SK-N-MC (cell line): ENCODE measurements around the gene FHAD1.

Experiments
- DNase-seq: peaks from one replicate; pipeline ENCODE4 v3.0.0-alpha.2; 2011; ENCODE audit warnings: low read depth, low spot score
- H3K27ac ChIP-seq: fragments of 200-600 bp; sonication (generic); 2 replicates; pipeline ENCODE4 v1.5.1; 2016; ENCODE audit warnings: mixed run types
- H3K36me3 ChIP-seq: fragments of 200-600 bp; sonication (generic); 2 replicates; pipeline ENCODE4 v1.6.1; 2017; ENCODE audit warnings: antibody characterized with exemption, low read length, mixed read lengths; ENCODE audit not compliant: insufficient read depth
- H3K4me3 ChIP-seq: fragments of 200-600 bp; sonication (generic); 2 replicates; pipeline ENCODE4 v1.5.1; 2016
- H3K9ac ChIP-seq: fragments of 200-600 bp; sonication (generic); 2 replicates; pipeline ENCODE4 v1.8.0; 2017; ENCODE audit warnings: mixed run types, mixed read lengths; ENCODE audit not compliant: insufficient read length
- H3K9me3 ChIP-seq: fragments of 200-600 bp; sonication (generic); 2 replicates; pipeline ENCODE4 v1.6.1; 2017; ENCODE audit warnings: low read depth, mild to moderate bottlenecking, antibody characterized with exemption, low read length, moderate library complexity, mixed read lengths
- EZH2 ChIP-seq: fragments of 200-600 bp; sonication (generic); IDR thresholded peaks from one replicate; pipeline ENCODE4 v1.6.1; 2017; ENCODE audit warnings: antibody characterized with exemption
- FOXP2 ChIP-seq: optimal IDR thresholded peaks from 2 replicates; pipeline ENCODE3; 2011; ENCODE audit warnings: mild to moderate bottlenecking, moderate library complexity; ENCODE audit not compliant: insufficient read depth; ENCODE audit errors: extremely low read length, control extremely low read depth
- POLR2AphosphoS5 ChIP-seq: IDR thresholded peaks from 2 replicates; pipeline ENCODE4 v1.6.1; 2012; ENCODE audit warnings: mild to moderate bottlenecking, low read depth, low read length, borderline replicate concordance

FHAD1 gene

DNA sequence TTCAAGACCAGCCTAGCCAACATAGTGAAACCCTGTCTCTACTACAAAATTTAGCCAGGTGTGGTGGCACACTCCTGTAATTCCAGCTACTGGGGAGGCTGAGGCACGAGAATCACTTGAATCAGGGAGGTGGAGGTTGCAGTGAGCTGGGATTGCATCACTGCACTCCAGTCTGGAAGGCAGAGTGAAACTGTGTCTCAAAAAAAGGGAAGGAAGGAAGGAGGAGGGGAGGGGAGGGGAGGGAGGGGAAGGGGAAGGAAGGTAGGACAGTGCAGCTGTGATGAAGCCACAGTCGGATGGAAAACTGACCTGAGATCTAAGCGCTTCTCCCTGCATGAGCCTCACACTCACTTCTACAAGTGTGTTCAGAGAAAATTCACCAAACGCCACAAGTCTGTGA, 22.0 kb upstream of the FHAD1 start:
- TF ChIP-seq EZH2, result no peak
- TF ChIP-seq FOXP2, result no peak
- TF ChIP-seq POLR2AphosphoS5, result no peak
- no peak for DNase-seq
- H3K36me3 ChIP-seq, result no peaks in the 10 kb centered on the region
- no peak overlapping the region for H3K4me3 ChIP-seq
- no peak overlapping the region for H3K27ac ChIP-seq
- no peak overlapping the region for H3K9ac ChIP-seq
- H3K9me3 ChIP-seq, result no peaks in the 10 kb centered on the region

DNA sequence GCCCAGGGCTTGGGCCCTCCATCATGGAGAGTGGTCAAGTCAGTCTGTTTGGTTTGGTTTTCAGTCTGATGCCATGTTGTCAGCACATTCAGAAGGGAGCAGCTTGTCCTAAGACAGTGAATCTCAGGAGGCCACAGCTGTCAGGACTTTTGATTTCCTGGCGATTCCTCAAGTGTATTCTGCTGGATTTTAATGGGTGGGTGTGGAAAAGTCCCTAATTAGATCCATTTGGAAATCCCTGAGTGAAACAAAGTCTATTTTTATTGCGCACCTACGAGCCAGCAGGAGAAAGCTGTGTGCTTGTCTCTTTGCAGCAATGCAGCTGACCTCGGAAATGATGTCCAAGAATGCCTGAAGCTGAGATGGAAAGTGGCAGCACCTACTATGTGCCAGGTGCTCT, 21.6 kb upstream of the FHAD1 start:
- TF ChIP-seq FOXP2 (no peak), POLR2AphosphoS5 (no peak), EZH2 (no peak)
- Histone ChIP-seq H3K9ac (no peak overlapping the region), H3K4me3 (no peak overlapping the region), H3K36me3 (no peaks in the 10 kb centered on the region), H3K27ac (no peak overlapping the region), H3K9me3 (no peaks in the 10 kb centered on the region)
- no peak for DNase-seq

DNA sequence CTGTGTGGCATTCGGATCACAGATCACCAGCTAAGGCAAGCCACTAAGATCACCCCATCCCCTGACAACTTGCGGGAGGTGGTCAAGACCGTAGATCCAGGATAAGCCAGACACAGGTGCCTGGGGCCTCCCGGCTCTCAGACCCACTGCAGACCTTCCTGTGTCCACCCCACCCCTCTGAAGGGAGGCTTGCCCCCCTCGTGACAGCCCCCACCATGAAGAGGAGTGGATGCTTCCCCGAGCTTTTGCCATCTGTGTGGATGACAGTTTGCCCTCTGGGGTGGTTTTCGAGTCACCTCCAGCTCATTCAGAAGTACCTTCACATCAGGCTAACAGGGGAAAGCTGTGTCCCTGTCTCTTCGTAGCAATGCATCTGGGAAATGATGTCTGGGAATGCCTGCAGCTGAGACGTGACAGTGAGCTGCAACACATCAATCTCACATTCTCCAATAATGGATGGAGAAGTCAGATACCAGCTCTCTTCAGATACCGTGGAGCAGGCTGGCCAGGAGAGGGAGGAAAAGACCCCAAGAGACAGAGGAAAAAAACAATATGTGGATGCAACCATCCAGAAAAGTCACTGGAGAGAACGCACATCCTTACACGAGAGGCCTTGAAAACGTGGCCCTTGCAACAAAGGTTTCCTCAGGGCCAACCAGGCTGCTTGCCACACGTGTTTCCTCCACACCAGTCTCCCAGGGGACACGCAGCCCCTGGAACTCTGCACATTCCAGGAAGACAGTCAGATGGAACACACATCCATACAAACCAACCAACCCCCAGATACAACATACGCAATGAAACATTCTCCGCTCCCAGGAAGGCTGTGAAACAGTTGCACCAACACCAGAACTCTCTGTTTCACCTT, 20.4 kb upstream of the FHAD1 start:
- TF ChIP-seq FOXP2, result no peak
- no peak for TF ChIP-seq EZH2
- TF ChIP-seq POLR2AphosphoS5, result no peak
- Histone ChIP-seq H3K4me3 (no peak overlapping the region), H3K9me3 (no peaks in the 10 kb centered on the region), H3K9ac (no peak overlapping the region), H3K27ac (no peak overlapping the region), H3K36me3 (no peaks in the 10 kb centered on the region)
- no peak for DNase-seq

DNA sequence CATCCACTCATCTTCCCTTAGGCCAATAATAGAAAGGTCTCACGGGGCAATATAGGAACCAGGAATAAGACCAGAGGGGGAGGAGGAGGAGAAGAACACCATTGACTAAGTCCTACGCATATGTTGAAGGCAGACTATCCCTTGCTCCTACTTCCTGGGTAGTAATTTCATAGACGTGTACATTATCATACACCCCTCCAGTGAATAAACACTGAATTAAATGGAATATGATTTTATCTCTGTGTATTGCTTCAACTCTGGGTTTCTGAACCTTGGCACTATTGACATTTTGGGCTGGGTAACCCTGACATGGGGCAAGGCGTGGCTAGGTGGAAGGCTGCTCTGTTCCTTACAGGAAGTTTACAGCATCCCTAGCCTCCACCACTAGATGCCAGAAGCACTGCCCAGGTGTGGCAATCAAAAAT, 17.3 kb upstream of the FHAD1 start:
- Histone ChIP-seq H3K36me3 (no peaks in the 10 kb centered on the region), H3K9me3 (no peaks in the 10 kb centered on the region), H3K27ac (no peak overlapping the region), H3K4me3 (no peak overlapping the region), H3K9ac (no peak overlapping the region)
- DNase-seq, result no peak
- no peak for TF ChIP-seq POLR2AphosphoS5
- no peak for TF ChIP-seq FOXP2
- TF ChIP-seq EZH2, result no peak

DNA sequence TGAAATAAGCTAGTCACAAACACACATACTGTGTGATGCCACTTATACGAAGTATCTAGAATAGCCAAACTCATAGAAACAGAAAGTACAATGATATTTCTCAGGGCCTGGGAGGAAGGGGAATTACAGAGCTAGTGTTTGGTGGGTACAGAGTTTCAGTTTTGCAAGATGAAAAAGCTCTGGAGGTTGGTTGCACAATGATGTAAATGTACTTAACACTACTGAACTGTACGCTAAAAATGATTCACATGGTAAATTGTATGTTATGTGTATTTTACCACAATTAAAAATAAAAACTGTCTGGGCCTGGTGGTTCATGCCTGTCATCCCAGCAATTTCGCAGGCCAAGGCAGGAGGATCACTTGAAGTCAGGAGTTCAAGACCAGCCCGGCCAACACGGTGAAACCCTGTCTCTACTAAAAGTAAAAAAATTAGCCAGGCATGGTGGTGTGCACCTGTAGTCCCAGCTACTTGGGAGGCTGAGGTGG, 15.3 kb upstream of the FHAD1 start:
- DNase-seq, result no peak
- Histone ChIP-seq H3K36me3 (no peaks in the 10 kb centered on the region), H3K27ac (no peak overlapping the region), H3K4me3 (no peak overlapping the region), H3K9ac (no peak overlapping the region), H3K9me3 (no peaks in the 10 kb centered on the region)
- TF ChIP-seq EZH2 (no peak), FOXP2 (no peak), POLR2AphosphoS5 (no peak)

DNA sequence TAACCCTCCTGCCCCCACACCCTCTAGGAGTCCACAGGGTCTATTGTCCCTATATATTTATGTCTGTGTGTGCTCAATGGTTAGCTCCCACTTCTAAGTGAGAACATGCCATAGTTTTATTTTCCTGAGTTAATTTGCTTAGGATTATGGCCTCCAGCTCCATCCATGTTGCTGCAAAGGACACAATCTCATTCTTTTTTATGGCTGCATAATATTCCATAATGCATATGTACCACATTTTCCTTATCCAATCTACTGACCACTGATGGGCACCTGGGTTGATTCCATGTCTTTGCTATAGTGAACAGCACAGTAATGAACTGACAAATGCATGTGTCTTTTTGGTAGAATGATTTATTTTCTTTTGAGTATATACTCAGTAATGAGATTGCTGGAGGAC, 13.3 kb upstream of the FHAD1 start:
- no peak for DNase-seq
- TF ChIP-seq EZH2 (no peak), POLR2AphosphoS5 (no peak), FOXP2 (no peak)
- Histone ChIP-seq H3K36me3 (no peaks in the 10 kb centered on the region), H3K4me3 (no peak overlapping the region), H3K9ac (no peak overlapping the region), H3K27ac (no peak overlapping the region), H3K9me3 (no peaks in the 10 kb centered on the region)

GRCh38 chr1:15236321-15236721, 10.7 kb upstream of the FHAD1 start:
- Histone ChIP-seq H3K27ac (no peak overlapping the region), H3K4me3 (no peak overlapping the region)

DNA sequence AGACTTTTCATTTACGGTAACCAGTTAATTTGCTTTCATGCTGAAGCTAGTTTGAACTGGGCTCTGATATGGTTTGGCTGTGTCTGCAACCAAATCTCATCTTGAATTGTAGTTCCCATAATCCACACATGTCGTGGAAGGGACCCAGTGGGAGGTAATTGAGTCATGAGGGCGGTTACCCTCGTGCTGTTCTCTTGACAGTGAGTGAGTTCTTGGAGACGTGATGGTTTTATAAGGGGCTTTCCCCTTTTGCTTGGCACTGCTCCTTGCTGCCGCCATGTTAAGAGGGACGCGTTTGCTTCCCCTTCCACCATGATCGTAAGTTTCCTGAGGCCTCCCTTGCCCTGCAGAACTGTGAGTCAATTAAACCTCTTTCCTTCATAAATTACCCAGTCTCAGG, 10.3 kb upstream of the FHAD1 start:
- Histone ChIP-seq H3K9ac (no peak overlapping the region), H3K9me3 (no peaks in the 10 kb centered on the region), H3K27ac (no peak overlapping the region), H3K4me3 (no peak overlapping the region), H3K36me3 (no peaks in the 10 kb centered on the region)
- TF ChIP-seq FOXP2 (no peak), POLR2AphosphoS5 (no peak), EZH2 (no peak)
- no peak for DNase-seq

More at GRCh38 chr1:15236321-15236721, 10.7 kb upstream of the FHAD1 start:
- DNase-seq, result no peak
- TF ChIP-seq POLR2AphosphoS5 (no peak), EZH2 (no peak), FOXP2 (no peak)
- Histone ChIP-seq H3K9ac (no peak overlapping the region), H3K36me3 (no peaks in the 10 kb centered on the region), H3K9me3 (no peaks in the 10 kb centered on the region)
